H1 (cell line): Measurements from ENCODE around the gene CRY1. TPM values are rescaled to one million over a fixed set of nuclear protein-coding genes. Genes with fewer than 3 reads are reported as not detected.
A peak's percentile ranks its signal among the peaks of the same experiment; 100 is the strongest.

Experiments
- CTCF ChIA-PET: fragments of 300-600 bp; sonication (Branson Sonifier 250); formaldehyde crosslinking; loops from one replicate; lab custom pipeline; 2021; ENCODE audit not compliant: partially characterized antibody; lab: Charles Lee
- POLR2A ChIA-PET: fragments of 300-600 bp; sonication (Branson Sonifier 250); formaldehyde crosslinking; loops from one replicate; lab custom pipeline; 2021; ENCODE audit warnings: inconsistent platforms; ENCODE audit not compliant: partially characterized antibody; lab: Charles Lee
- DNase-seq, 2 experiments: peaks; one replicate each; pipeline versions ENCODE4 v3.0.0 to v3.0.0-alpha.2; 2010 to 2022; ENCODE audit warnings: low spot score in 2 of 2, low read depth in 1 of 2, mixed read lengths in 1 of 2
- FAIRE-seq: peaks from 2 replicates; lab custom pipeline; 2011; peaks lifted over from hg19 to GRCh38; lab: Jason Lieb, UNC
- H2AFZ ChIP-seq: 2 replicates; pipeline ENCODE4 v1.8.1; 2012; ENCODE audit warnings: low read length, inconsistent platforms
- H2AK5ac ChIP-seq: 2 replicates; pipeline ENCODE4 v1.6.1; 2013; ENCODE audit warnings: low read depth, low read length
- H2BK120ac ChIP-seq: replicated peaks from 2 replicates; pipeline ENCODE3; 2013; ENCODE audit warnings: low read depth, low read length, inconsistent platforms
- H2BK12ac ChIP-seq: 2 replicates; pipeline ENCODE4 v1.6.1; 2013; ENCODE audit warnings: low read depth, low read length
- H2BK15ac ChIP-seq: 2 replicates; pipeline ENCODE4 v1.6.1; 2013; ENCODE audit warnings: low read length
- H2BK20ac ChIP-seq: 2 replicates; pipeline ENCODE4 v1.6.1; 2013; ENCODE audit warnings: low read length
- H2BK5ac ChIP-seq: 2 replicates; pipeline ENCODE4 v1.6.1; 2013; ENCODE audit warnings: low read depth, low read length
- H3K14ac ChIP-seq: 2 replicates; pipeline ENCODE4 v1.6.1; 2013; ENCODE audit warnings: inconsistent platforms; ENCODE audit not compliant: insufficient read length
- H3K18ac ChIP-seq: 2 replicates; pipeline ENCODE4 v1.6.1; 2013; ENCODE audit warnings: low read length; ENCODE audit errors: extremely low read depth
- H3K23ac ChIP-seq: 2 replicates; pipeline ENCODE4 v1.6.1; 2013; ENCODE audit warnings: inconsistent platforms; ENCODE audit not compliant: insufficient read length
- H3K23me2 ChIP-seq: 2 replicates; pipeline ENCODE4 v1.6.1; 2013; ENCODE audit warnings: low read depth, low read length
- H3K27ac ChIP-seq: 2 replicates; pipeline ENCODE4 v1.6.1; 2011; ENCODE audit warnings: low read depth, low read length, inconsistent platforms
- H3K27me3 ChIP-seq, 4 experiments: replicated peaks in 1 of 4; 1 replicate in 1 of 4; 2 replicates in 3 of 4; pipeline versions ENCODE4 v1.6.1 to v1.8.1; 2011 to 2013; ENCODE audit warnings: low read length in 3 of 4, mild to moderate bottlenecking in 3 of 4, inconsistent platforms in 2 of 4, mixed read lengths in 2 of 4, moderate library complexity in 1 of 4; ENCODE audit not compliant: control insufficient read depth in 3 of 4, insufficient read depth in 3 of 4; ENCODE audit errors: extremely low read depth in 1 of 4
- H3K36me3 ChIP-seq, 4 experiments: 2 replicates each; pipeline versions ENCODE4 v1.6.1 to v1.8.1; 2011 to 2013; ENCODE audit warnings: mild to moderate bottlenecking in 4 of 4, low read length in 3 of 4, moderate library complexity in 2 of 4, control low read depth in 1 of 4, inconsistent platforms in 1 of 4; ENCODE audit not compliant: insufficient read depth in 4 of 4, control insufficient read depth in 2 of 4
- H3K4ac ChIP-seq: replicated peaks from 2 replicates; pipeline ENCODE3; 2013; ENCODE audit warnings: low read length, low read depth, mixed read lengths, inconsistent platforms; ENCODE audit not compliant: insufficient read length
- H3K4me1 ChIP-seq, 4 experiments: replicated peaks in 1 of 4; 1 replicate in 1 of 4; 2 replicates in 3 of 4; pipeline versions ENCODE4 v1.6.1 to v1.8.1; 2011 to 2013; ENCODE audit warnings: low read length in 3 of 4, inconsistent platforms in 2 of 4, mixed read lengths in 1 of 4; ENCODE audit not compliant: insufficient read depth in 4 of 4, control insufficient read depth in 3 of 4
- H3K4me2 ChIP-seq, 2 experiments: 2 replicates each; pipeline versions ENCODE4 v1.6.1 to v1.8.1; 2011 to 2013; ENCODE audit warnings: low read depth in 2 of 2, low read length in 2 of 2, control low read depth in 1 of 2, inconsistent platforms in 1 of 2, mild to moderate bottlenecking in 1 of 2; ENCODE audit not compliant: insufficient read depth in 1 of 2
- H3K4me3 ChIP-seq, 4 experiments: fragments of 200-600, 300-600 bp in 1 of 4; sonication (generic), shearing (Covaris generic), sonication (Bioruptor Twin) in 1 of 4; 2 replicates each; pipeline versions ENCODE4 v1.5.1 to v1.8.1; 2011 to 2016; ENCODE audit warnings: low read length in 4 of 4, low read depth in 3 of 4, control low read depth in 2 of 4, inconsistent platforms in 2 of 4, mild to moderate bottlenecking in 2 of 4, mixed read lengths in 1 of 4, moderate library complexity in 1 of 4; ENCODE audit not compliant: insufficient read depth in 2 of 4; ENCODE audit errors: extremely low read depth in 1 of 4
- H3K56ac ChIP-seq: replicated peaks from 2 replicates; pipeline ENCODE3; 2013; ENCODE audit warnings: low read depth, mild to moderate bottlenecking, mixed read lengths, low read length, inconsistent platforms; ENCODE audit not compliant: insufficient read length
- H3K79me1 ChIP-seq: 2 replicates; pipeline ENCODE4 v1.6.1; 2013; ENCODE audit warnings: low read depth, low read length, control low read depth
- H3K79me2 ChIP-seq, 2 experiments: 2 replicates each; pipeline versions ENCODE4 v1.6.1 to v1.8.1; 2012 to 2013; ENCODE audit warnings: low read length in 2 of 2, mild to moderate bottlenecking in 2 of 2, inconsistent platforms in 1 of 2; ENCODE audit not compliant: insufficient read depth in 2 of 2, control insufficient read depth in 1 of 2
- H3K9ac ChIP-seq, 4 experiments: replicated peaks in 1 of 4; 1 replicate in 1 of 4; 2 replicates in 3 of 4; pipeline versions ENCODE4 v1.6.1 to v1.8.1; 2011 to 2013; ENCODE audit warnings: low read depth in 3 of 4, low read length in 3 of 4, control low read depth in 2 of 4, mild to moderate bottlenecking in 2 of 4, moderate library complexity in 2 of 4, inconsistent platforms in 1 of 4; ENCODE audit errors: extremely low read depth in 1 of 4
- H3K9me3 ChIP-seq, 2 experiments: 2 replicates each; pipeline versions ENCODE4 v1.6.1 to v1.8.1; 2012 to 2013; ENCODE audit warnings: mild to moderate bottlenecking in 2 of 2, moderate library complexity in 2 of 2, control low read depth in 1 of 2, inconsistent platforms in 1 of 2, low read depth in 1 of 2, low read length in 1 of 2, mixed read lengths in 1 of 2; ENCODE audit not compliant: insufficient read depth in 2 of 2
- H4K20me1 ChIP-seq, 2 experiments: replicated peaks in 1 of 2; 2 replicates each; pipeline versions ENCODE3 to v1.8.1; 2011 to 2013; ENCODE audit warnings: inconsistent platforms in 2 of 2, low read length in 2 of 2, mild to moderate bottlenecking in 1 of 2; ENCODE audit not compliant: insufficient read depth in 2 of 2, control insufficient read depth in 1 of 2
- H4K5ac ChIP-seq: 2 replicates; pipeline ENCODE4 v1.6.1; 2013; ENCODE audit warnings: low read length, low read depth, mixed read lengths, inconsistent platforms; ENCODE audit not compliant: insufficient read length
- H4K8ac ChIP-seq: 2 replicates; pipeline ENCODE4 v1.8.0; 2013; ENCODE audit warnings: mild to moderate bottlenecking, moderate library complexity, low read length, inconsistent platforms; ENCODE audit not compliant: insufficient read depth; ENCODE audit errors: extremely low read depth
- H4K91ac ChIP-seq: replicated peaks from 2 replicates; pipeline ENCODE3; 2013; ENCODE audit warnings: low read length, mixed read lengths, inconsistent platforms; ENCODE audit not compliant: insufficient read length
- HDAC2 ChIP-seq, 2 experiments: fragments of 300-600 bp in 1 of 2; sonication (generic) in 1 of 2; IDR thresholded peaks; 2 replicates each; pipeline ENCODE4 v1.6.1; 2011 to 2012; ENCODE audit warnings: low read depth in 2 of 2, low read length in 2 of 2, mild to moderate bottlenecking in 2 of 2, moderate library complexity in 2 of 2, borderline replicate concordance in 1 of 2, inconsistent platforms in 1 of 2
- HDAC6 ChIP-seq: IDR thresholded peaks from one replicate; pipeline ENCODE4 v1.7.1; 2012; ENCODE audit warnings: low read depth, mild to moderate bottlenecking, inconsistent platforms, low read length, moderate library complexity
- KDM5A ChIP-seq: fragments of 200-600 bp; IDR thresholded peaks from 2 replicates; pipeline ENCODE4 v1.7.1; 2012; ENCODE audit warnings: mild to moderate bottlenecking, low read length, inconsistent platforms, mixed read lengths
- RAD21 ChIP-seq, 2 experiments: IDR thresholded peaks in 1 of 2; conservative IDR thresholded peaks in 1 of 2; 2 replicates each; pipeline ENCODE4 v1.6.1; 2011; ENCODE audit warnings: low read depth in 2 of 2, low read length in 2 of 2, improper control_type of control experiment in 1 of 2, inconsistent platforms in 1 of 2, mild to moderate bottlenecking in 1 of 2, moderate library complexity in 1 of 2
- SAP30 ChIP-seq: fragments of 300-600 bp; sonication (generic); IDR thresholded peaks from 2 replicates; pipeline ENCODE4 v1.7.1; 2012; ENCODE audit warnings: low read length, moderate library complexity, mild to moderate bottlenecking, inconsistent platforms; ENCODE audit not compliant: insufficient read depth, insufficient replicate concordance
- SIX5 ChIP-seq: IDR thresholded peaks from 2 replicates; pipeline ENCODE4 v1.6.1; 2011; ENCODE audit warnings: mild to moderate bottlenecking, low read depth, low read length
- TAF1 ChIP-seq: IDR thresholded peaks from 2 replicates; pipeline ENCODE4 v1.6.1; 2011; ENCODE audit warnings: mild to moderate bottlenecking, low read depth, low read length
- TCF12 ChIP-seq: IDR thresholded peaks from 2 replicates; pipeline ENCODE4 v1.6.1; 2011; ENCODE audit warnings: low read depth, mild to moderate bottlenecking, low read length
- WGBS, 2 experiments: shearing (Covaris generic) in 1 of 2; methylation state at CpG; one replicate each; pipeline versions ENCODE4 v1.1.6 to v1.1.7; 2013 to 2015; ENCODE audit warnings: low lambda C conversion rate in 2 of 2, mixed read lengths in 2 of 2, inconsistent platforms in 1 of 2, low coverage in 1 of 2, missing lambda C conversion rate in 1 of 2; ENCODE audit not compliant: insufficient replicate concordance in 2 of 2, insufficient coverage in 1 of 2, insufficient read length in 1 of 2; ENCODE audit errors: extremely low coverage in 1 of 2, missing lambda C conversion rate in 1 of 2; 5-methylcytosine and 5-hydroxymethylcytosine counted together
- polyA plus RNA-seq, 7 experiments: library from polyadenylated mRNA; depleted of rRNA in 3 of 7; stranded (reverse) in 5 of 7; unstranded in 2 of 7; fragments of >200 nt in 5 of 7; fragments of 200-250 nt in 2 of 7; gene quantifications; 1 replicate in 5 of 7; 2 replicates in 1 of 7; 4 replicates in 1 of 7; pipeline versions ENCODE4 v1.2.1 to v1.2.3, GENCODE V29; 2011 to 2013; ENCODE audit warnings: missing spikeins in 2 of 7, mixed read lengths in 2 of 7
- total RNA-seq: library from RNA; stranded (reverse); fragmentation: NEBNext Ultra II Directional; extraction: Animal tissue kit (Norgen Biotek cat#: 25700); gene quantifications from 2 replicates; pipeline ENCODE4 v1.2.1, GENCODE V29; 2021
- TF ChIP-seq, protein P1 (sequence below), 3 experiments: IDR thresholded peaks; 1 replicate in 2 of 3; 2 replicates in 1 of 3; pipeline versions ENCODE4 v1.5.1 to v1.6.1; 2011; ENCODE audit warnings: low read length in 3 of 3, mild to moderate bottlenecking in 3 of 3, inconsistent platforms in 2 of 3, low read depth in 1 of 3, moderate library complexity in 1 of 3; ENCODE audit not compliant: insufficient read depth in 1 of 3; ENCODE audit errors: control extremely low read depth in 1 of 3

CRY1 gene
- total and polyA plus RNA-seq, 2 of the 8 experiments (the other 6 are each of a cell fraction or from before 2014, with no cell fraction given), result 13.6 to 25.1 TPM

DNA sequence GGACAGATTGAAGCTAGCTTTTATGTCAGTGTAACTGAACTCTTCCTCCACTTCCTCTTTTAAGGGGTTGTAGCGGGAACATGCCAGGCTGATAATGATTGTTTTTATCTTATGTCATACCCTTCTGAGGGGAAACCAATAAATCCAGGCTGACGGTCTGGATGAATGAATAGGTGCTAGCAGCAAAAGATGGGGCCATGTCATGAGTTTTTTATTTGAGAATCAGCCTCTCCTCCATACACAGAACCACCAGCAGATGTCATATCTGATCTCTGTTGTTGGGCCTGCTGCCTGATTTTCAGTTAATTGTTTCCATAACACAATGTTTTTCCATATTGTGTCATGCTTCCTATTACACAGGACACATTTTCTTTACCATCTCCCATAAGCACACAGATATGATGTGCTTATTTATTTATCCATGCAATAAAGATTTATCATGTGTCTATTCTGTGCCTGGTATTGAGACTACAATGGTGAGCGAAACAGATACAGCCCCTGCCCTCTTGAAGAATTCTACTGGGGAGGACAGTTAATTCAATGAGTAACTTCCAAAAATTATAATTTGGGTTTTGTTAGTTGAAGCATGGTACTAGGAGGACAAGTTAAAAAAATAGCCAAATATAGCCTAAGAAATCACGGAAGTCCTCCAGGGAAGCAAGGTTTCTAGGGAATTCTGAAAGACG is 33.6 kb upstream of the CRY1 start:
- no peak overlapping the region for H4K8ac ChIP-seq
- no peak overlapping the region for H3K4me2 ChIP-seq
- H3K9me3 ChIP-seq, result no peaks in the 10 kb centered on the region
- no peaks in the 10 kb centered on the region for H4K20me1 ChIP-seq
- ChIA-PET POLR2A (no interaction called here), CTCF (interaction anchor here (0.8 to 12.9 kb wide), 23 partner anchors 9 to 547 kb away, joined by 3 to 186 read pairs (median 5); no protein-coding TSS in a partner anchor)
- H3K79me1 ChIP-seq, result no peaks in the 10 kb centered on the region
- H3K4me3 ChIP-seq, result no peak overlapping the region
- no peak overlapping the region for H3K23ac ChIP-seq
- peaks cover 0 to 8% (median 1%) of the 10 kb centered on the region in 4 experiments; a peak in 4 of 7 replicates for H3K4me1 ChIP-seq
- no peaks in the 10 kb centered on the region for H3K23me2 ChIP-seq
- no peaks in the 10 kb centered on the region for H3K27me3 ChIP-seq
- no peak overlapping the region for H2BK15ac ChIP-seq
- H3K4ac ChIP-seq, result no peak overlapping the region
- no peak overlapping the region for H2BK120ac ChIP-seq
- WGBS, 2 experiments, result 77% methylated on average over 5 of the region's 5 CpGs; no CpG with 5 or more reads in 1 of the 2 experiments
- no peak overlapping the region for H3K9ac ChIP-seq
- H4K91ac ChIP-seq, result no peak overlapping the region
- H3K14ac ChIP-seq, result no peak overlapping the region
- no peak overlapping the region for H2BK5ac ChIP-seq
- no peak overlapping the region for H2BK12ac ChIP-seq
- no peak overlapping the region for H3K56ac ChIP-seq
- no peak overlapping the region for H2AFZ ChIP-seq
- H4K5ac ChIP-seq, result no peak overlapping the region
- H2AK5ac ChIP-seq, result no peak overlapping the region
- no peak for DNase-seq
- no peak overlapping the region for H3K27ac ChIP-seq
- no peak for FAIRE-seq
- H2BK20ac ChIP-seq, result no peak overlapping the region
- no peaks in the 10 kb centered on the region for H3K36me3 ChIP-seq
- H3K79me2 ChIP-seq, result no peaks in the 10 kb centered on the region
- H3K18ac ChIP-seq, result no peak overlapping the region
- TF ChIP-seq SAP30 (no peak), RAD21 (IDR thresholded peaks at IDR 0.05 in 1 of 2, conservative IDR thresholded peaks at IDR 0.05 in 1 of 2; ENCODE audit: low read depth in 2 of 2, low read length in 2 of 2) (peak; percentile 57 to 71), TAF1 (no peak), KDM5A (no peak), HDAC6 (no peak), SIX5 (no peak), HDAC2 (IDR thresholded peaks at IDR 0.05; ENCODE audit: borderline replicate concordance in 1 of 2, low read depth in 2 of 2, low read length in 2 of 2) (no peak), TCF12 (no peak)
- TF ChIP-seq, protein P1, sequence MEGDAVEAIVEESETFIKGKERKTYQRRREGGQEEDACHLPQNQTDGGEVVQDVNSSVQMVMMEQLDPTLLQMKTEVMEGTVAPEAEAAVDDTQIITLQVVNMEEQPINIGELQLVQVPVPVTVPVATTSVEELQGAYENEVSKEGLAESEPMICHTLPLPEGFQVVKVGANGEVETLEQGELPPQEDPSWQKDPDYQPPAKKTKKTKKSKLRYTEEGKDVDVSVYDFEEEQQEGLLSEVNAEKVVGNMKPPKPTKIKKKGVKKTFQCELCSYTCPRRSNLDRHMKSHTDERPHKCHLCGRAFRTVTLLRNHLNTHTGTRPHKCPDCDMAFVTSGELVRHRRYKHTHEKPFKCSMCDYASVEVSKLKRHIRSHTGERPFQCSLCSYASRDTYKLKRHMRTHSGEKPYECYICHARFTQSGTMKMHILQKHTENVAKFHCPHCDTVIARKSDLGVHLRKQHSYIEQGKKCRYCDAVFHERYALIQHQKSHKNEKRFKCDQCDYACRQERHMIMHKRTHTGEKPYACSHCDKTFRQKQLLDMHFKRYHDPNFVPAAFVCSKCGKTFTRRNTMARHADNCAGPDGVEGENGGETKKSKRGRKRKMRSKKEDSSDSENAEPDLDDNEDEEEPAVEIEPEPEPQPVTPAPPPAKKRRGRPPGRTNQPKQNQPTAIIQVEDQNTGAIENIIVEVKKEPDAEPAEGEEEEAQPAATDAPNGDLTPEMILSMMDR (IDR thresholded peaks at IDR 0.05; ENCODE audit: control extremely low read depth in 1 of 3, insufficient read depth in 1 of 3, low read depth in 1 of 3, low read length in 3 of 3), result peak in 2 of 3 experiments; percentile 41 to 48; a peak in 3 of 4 replicates
